CD4-positive, alpha-beta T cell treated with Interleukin-12 subunit alpha and Interleukin-12 subunit beta, for 1 hour (primary cell): Measurements from ENCODE around the gene RASL12.
"Not testable (repeated sequence)": the region's sequence is repeated elsewhere in the genome, so short reads cannot be mapped to it uniquely, and the experiment has no call there.

Source experiments
- DNase-seq: peaks from one replicate; pipeline ENCODE4 v3.0.0-alpha.2; 2020

The RASL12 gene

GRCh38 chr15:65026756-65027155 is 41.0 kb downstream of the RASL12 start:
- no peak for DNase-seq

GRCh38 chr15:65021488-65021887 is 46.3 kb downstream of the RASL12 start:
- no peak for DNase-seq

- DNase-seq: no peak
Measured at GRCh38 chr15:65020419-65020818, 47.4 kb downstream of the RASL12 start.

GRCh38 chr15:65011198-65011597 is 56.6 kb downstream of the RASL12 start:
- not testable (repeated sequence) for DNase-seq

- no peak for DNase-seq
Measured at GRCh38 chr15:65008983-65009382, 58.8 kb downstream of the RASL12 start.

- no peak for DNase-seq
Measured at GRCh38 chr15:65006876-65007275, 60.9 kb downstream of the RASL12 start.

GRCh38 chr15:65004993-65005392 is 62.8 kb downstream of the RASL12 start:
- DNase-seq: no peak
